Lower leg skin (tissue), 3 donors: ENCODE results near the gene AGBL5.

ENCODE experiments used
- CTCF ChIP-seq, 3 donors: fragments of 450-650 bp; IDR thresholded peaks; one replicate each; pipeline ENCODE4 v1.5.1; 2016; ENCODE audit warnings: antibody characterized with exemption in 3 of 3, mild to moderate bottlenecking in 3 of 3, moderate library complexity in 2 of 3
- POLR2A ChIP-seq, 2 donors: fragments of 450-650 bp; IDR thresholded peaks; one replicate each; pipeline ENCODE4 v1.6.1; 2016 to 2017; ENCODE audit warnings: antibody characterized with exemption in 2 of 2, mild to moderate bottlenecking in 1 of 2, moderate library complexity in 1 of 2

- TF ChIP-seq POLR2A (IDR thresholded peaks at IDR 0.05) (no peak), CTCF (IDR thresholded peaks at IDR 0.05) (no peak)
Observed at GRCh38 chr2:27007416-27008374, 43.8 kb upstream of the AGBL5 start.
